Stromal cell of bone marrow (primary cell): ENCODE results near the gene CACNA2D1.
A peak's percentile ranks its signal among the peaks of the same experiment; 100 is the strongest.
"Not testable (repeated sequence)": the region's sequence is repeated elsewhere in the genome, so short reads cannot be mapped to it uniquely, and the experiment has no call there.

Source experiments
- DNase-seq: peaks from one replicate; pipeline ENCODE4 v3.0.0-alpha.2; 2012; ENCODE audit warnings: low read depth

CACNA2D1 gene

DNA sequence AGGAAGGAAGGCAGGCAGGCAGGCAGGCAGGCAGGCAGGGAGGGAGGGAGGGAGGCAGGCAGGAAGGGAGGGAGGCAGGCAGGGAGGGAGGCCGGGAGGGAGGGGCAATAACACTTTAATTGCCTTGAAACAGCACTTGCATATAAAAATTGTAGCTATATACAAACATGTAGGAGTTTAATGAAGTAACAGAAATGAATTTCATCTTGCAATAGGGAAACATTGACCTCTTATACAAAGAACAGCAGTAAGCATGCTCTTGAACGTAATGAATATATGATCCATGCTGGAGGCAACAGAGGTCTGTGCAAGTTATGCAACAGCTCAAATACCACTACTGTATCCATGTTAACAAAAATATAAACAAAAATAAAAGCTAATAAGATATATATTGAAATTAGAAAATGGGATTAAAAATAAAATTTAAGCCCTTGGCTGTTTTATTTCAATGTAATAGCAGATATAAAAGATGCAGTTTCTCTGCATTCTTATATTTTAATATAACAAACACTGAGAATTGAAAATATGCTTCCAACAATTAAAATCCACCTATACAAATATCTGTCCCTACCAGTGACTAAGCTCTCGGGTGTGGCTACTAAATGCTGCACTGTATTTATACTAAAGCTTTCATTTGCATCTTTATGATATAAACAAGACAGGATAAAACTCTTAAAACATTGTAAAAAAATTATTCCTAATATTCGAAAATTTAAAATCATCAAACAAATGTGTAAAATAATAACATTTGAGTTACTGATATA is 50.3 kb downstream of the CACNA2D1 start:
- DNase-seq, result no peak

DNA sequence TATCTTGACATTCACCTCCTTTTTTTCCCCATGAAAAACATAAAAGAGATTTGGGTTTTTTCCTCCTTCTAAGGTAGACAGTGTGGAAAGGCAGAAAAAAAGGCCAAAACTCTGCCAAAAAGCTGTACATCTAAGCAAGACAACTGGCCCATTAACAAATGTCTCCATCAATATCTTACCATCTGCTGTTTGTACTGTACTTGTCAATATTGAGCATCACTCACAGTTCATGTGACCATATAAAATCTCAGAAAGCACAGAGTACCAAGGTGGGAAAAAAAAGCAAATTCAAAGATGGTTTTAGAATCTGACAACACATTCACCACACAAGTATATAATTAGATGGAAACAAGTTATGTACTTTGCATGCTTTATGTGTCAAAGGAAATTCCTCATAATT is 52.6 kb downstream of the CACNA2D1 start:
- DNase-seq, result no peak

DNA sequence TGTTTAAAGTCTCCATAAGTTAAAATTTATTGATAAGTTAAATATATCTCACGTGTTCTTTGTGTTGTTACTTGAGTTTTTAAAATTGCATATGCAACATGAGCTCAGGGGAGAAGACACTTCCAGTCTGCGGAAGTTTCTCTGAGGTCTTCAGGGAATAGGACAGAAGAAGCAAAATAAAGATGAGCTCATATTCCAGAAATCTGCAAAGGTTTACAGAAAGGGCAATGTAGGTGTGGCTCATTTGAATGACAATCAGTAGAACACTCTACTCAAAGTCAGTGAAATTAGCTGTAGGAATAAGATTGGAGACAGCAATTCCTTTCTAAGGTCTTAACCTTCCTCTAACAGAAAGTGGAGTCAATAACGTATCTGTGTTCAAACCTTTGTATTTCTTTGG is 53.7 kb downstream of the CACNA2D1 start:
- DNase-seq, result no peak

DNA sequence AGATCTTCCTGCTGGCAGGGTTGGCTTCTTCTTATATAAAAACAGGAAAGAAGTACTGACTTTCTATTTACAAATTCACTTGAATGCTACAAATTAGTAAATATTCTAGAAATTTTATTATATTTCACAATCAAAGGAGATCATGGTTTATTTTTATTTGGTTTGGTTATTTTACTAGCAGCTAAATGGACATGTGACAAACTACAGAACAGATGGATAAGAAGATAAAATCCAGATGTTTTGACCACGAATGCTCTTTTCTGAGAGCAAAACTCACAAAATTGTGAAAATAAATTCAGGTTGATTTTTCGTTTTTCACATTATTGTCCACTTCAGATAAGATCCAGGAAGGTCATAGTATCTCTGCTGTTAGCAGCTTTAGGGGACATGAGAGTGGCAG is 55.4 kb downstream of the CACNA2D1 start:
- DNase-seq, result no peak

DNA sequence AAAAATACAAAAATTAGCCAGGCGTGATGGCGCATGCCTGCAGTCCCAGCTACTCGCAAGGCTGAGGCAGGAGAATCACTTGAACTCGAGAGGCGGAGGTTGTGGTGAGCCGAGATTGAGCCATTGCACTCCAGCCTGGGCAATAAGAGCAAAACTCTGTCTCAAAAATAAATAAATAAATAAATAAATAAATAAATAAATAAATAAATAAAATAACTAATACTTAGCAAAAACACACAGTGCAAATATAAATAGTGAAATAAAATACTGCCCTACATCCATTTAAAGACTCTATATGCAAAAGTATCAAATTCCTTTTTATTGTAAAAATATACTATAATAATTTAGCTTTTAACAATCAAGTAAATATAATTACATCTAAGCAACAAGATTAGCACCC is 57.0 kb downstream of the CACNA2D1 start:
- not testable (repeated sequence) for DNase-seq

DNA sequence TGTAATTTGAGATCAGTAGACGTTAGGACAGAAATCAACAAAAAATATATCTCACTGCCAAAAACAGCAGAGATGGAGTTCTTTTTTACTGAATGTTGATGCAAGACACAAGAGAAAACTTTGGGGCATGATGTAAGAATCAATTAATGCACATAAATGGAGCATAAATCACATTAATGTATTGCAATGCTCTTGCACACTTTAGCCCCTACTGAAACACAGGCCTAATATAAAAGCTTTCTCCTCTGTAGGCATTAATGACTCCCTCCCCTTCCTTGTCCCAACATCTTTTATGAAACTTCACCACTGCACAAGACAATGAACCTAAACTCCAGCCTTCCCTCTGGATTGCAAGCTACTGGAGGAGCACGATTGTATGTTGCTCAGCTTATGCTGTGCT is 58.8 kb downstream of the CACNA2D1 start:
- DNase-seq, result no peak

DNA sequence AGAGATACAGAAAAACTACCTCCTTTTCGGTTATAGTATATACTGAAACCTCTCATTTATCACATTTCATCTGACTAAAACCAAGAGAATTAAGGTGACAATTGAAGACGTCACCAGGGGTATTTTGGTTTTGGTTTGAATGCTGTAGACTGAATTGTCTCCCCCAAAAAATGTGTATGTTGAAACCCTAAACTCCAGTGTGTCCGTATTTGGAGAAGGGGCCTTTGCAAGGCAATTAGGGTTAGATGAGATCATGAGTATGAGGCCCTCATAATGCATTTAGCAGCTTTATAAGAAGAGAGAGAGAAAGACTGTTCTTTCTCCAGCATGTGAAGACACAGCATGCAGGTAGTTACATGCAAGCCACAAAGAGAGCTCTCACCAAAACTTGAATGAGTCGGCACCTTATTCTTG is 59.5 kb downstream of the CACNA2D1 start:
- no peak for DNase-seq

DNA sequence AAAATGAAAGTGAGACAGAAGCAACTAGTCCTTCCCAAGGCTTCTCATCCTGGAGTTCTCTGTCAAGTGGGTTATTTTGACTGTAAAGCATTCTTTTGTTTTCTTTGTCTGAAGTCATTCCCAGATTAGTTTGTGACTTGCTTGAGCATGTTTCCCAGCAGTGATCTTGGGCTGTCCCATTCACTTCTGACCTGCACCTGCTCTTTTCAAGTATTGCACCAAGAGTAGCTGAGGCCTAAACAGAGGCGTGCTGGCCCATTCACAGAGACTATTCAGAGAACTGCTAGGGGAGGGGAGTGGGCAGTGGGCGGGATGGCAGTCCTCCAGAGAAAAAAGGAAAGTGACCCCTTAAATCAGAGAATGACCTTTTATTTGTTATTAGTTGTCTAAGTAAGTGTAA is 61.3 kb downstream of the CACNA2D1 start:
- no peak for DNase-seq

DNA sequence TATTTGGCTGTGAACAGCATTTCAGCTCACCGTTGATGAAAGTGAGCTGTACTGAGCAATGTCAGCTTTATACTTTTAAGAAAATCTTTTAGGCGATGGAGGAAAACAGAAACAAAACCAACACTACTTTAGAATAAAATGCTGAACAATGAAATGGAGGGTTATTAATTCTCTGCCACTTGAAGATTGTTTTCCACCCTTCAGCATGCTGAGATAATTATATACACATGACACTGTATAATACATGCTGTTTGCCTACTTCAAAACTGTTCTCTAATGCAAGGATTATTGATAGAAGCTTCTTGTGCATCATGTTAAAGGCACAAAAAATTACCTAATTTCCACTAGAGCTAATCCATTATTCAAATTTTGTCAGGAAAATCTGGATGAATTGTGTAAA is 66.8 kb downstream of the CACNA2D1 start:
- no peak for DNase-seq

DNA sequence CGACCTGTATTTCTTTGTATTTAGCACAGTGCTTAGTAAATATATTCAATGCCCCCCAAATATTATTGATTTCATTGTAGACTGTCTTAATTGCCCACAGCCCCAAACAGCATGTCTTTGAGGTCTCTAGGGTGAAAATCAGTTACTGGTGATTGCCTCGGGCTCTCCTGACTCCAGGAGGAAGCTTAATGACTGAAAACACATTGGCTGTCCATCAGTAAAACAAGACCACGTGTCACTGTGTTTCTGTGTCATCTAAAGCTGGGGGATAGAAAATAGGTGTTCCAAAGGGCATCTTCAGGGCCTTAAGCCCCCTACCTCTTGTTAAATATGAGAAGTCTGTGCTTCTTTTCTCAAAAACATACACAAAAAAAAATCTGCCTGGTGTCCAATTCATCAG is 67.9 kb downstream of the CACNA2D1 start:
- no peak for DNase-seq

DNA sequence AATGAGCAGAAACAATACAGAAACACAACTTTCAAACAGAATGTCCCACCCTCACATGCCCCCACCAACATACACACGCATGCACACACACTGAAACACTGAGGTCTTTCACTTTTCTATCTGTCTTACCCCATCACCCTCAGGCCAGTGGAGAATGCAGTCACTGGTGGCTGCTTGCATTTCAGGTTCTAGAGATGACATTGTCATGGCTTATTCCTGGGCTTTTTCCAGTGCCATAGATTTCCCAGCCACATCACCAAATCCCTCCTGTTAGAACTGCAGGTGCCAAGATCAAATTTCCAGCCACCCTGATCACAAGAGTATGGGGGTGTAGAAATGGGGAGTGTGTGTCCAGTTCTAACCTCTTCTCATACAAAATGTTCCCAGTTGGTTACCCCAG is 68.4 kb downstream of the CACNA2D1 start:
- no peak for DNase-seq

DNA sequence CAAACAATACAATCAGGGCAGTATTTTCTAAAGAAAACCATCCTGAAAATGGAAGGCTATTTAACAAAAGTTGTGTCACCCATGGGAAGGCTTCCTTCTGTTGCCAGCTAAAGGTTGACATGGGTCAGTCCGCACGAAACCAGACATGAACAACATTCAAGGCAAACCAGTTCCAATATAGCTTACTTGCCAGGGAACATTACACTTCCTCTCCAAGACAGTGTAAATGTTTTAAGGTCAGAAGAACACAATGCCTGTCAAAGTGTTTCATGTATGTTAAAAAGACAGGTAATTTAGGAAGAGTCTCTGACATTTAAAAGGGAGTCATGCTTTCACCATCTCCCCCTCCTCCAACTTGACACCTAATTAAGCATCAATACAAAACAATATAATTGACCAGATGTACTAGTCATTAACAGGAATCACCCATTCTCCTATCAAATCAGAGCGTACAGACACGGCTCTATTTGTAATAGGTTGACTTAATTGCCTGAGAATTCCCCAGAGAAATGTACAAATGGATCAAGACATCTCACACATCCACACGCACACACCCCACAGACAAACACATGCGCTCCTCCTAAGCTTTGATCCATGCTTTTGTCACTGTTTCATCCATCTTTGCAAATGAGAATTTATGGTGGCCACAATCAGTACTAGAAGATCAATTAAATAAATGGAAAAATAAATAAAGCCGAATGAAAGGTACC is 69.5 kb downstream of the CACNA2D1 start:
- no peak for DNase-seq

DNA sequence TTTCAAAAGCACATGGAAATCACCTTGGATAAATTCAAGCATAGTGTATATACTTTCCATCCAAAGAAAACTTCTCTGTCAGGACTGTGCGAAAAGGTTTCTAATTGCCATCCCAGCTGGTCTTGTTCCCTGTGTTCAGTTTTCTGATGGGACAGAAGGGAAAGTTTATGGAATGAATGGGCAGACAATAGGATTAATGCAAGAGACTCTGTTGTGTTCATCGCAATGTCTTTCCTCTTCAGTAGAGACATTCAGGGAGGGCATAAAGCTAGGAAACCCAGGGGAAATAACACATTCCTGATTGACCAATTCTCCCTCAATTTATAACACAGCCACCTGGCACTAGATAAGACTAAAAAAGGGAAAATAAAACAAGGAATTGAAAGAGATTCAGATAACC is 78.9 kb downstream of the CACNA2D1 start:
- DNase-seq, result no peak

DNA sequence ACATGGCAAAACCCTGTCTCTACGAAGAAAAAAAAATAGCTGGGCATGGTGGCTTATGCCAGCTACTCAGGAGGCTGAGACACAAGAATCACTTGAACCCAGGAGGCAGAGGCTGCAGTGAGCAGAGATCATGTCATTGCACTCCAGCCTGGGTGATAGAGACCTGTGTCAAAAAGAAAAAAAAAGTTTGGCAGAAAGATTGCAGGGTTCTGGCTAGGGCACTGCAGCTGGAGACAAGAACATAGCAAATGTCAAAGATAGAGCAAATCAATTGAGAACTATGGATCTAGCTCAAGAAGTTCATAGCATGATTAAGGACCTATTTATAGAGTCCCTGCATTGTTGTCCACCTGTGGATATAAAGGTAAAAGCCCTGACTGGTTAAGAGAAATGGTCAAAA is 79.5 kb downstream of the CACNA2D1 start:
- DNase-seq, result no peak

DNA sequence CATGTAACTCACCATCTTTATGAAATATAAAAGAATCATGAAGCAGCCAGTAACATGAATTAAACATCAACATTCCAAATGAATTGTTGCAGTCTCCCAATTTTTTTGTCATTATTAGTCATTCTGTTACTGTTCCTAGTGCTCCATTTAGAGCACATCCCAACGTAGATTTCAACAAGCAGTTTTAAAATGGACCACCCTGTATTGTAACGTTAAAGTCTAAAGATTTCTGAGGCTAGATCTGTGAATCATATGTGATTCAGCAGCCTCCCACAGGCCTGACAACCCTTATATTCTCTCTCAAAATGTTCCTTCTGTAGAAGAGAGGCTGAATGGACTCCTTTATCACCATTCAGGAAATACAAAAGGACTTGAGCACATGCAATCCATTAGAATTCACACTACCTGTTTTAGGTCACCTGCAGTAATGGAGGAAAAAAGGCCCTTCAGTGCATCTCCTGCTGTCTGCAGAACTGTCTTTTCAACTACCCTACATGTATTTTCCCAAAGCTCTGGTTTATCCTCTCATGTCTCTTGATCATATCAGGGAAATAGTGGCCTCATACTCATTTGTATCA is 81.4 kb downstream of the CACNA2D1 start:
- peak; percentile 77 for DNase-seq

DNA sequence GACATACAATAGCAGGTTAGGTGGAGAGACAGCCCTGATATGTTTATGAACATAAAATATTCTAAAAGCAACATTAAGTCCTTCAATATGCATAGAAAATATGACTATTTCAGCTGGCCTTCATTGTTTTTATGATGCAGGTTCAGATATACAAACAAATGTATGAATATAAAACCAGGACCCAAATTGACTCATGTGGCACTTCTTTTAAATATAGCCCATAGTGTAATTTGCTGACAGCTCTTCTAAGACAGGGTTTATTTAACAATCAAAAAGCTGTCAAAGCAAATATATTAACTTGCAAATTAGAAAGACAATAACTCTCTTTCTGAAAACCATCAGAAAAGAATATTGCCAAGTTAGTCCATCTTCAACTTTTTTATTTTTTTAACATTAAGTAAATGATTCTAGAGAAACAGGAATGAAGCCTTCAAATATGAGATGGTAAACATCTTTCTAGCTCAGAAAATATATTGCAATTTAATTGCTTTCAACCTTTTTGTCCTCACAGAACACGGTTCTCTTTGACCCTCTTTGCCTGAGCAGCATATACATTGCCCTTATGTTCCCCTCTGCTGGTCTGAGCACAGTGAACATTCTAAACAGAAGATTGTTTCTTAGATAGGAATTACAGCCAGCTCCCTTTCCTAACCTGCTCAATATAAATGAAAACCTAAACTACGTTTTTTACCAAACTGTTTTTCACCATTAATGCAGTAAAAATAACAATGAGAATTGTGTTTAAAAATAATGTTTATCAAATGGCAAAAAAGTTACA is 82.8 kb downstream of the CACNA2D1 start:
- DNase-seq, result no peak

DNA sequence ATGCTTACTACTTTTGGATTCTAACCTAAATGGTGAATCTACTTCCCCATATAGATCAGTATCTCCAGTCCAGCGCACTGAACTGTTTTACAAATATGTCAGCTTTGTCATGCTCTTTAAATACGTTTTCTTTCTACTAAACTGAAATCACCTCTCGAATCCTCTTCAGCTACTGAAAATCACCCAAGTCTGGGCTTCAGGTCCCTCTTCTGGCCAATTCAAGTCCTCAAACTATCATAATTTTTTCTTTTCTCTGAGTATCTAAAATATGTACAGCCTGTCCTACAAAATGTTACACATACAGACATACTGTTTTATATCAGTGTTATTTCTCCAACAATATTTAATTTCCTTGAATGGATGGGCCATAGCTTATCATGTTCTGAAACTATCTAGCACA is 84.2 kb downstream of the CACNA2D1 start:
- no peak for DNase-seq

DNA sequence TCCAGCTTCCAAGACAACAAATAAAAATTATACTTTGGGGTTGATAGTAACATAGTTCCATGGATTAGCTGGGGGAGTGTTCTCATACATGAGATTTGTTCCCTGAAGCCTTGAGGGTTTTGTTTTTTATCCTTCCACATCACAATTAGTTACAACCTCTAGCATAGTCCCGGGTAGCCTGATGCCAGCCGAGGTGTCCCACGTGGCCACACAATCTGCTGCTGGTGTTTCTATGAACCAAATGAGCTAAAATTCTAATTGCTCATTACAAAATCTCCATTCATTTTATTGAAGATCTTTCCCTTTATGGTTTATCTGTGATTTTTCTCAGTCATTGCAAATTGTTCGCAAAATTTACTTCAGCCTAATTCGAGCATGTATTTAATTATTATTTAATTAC is 84.7 kb downstream of the CACNA2D1 start:
- no peak for DNase-seq

DNA sequence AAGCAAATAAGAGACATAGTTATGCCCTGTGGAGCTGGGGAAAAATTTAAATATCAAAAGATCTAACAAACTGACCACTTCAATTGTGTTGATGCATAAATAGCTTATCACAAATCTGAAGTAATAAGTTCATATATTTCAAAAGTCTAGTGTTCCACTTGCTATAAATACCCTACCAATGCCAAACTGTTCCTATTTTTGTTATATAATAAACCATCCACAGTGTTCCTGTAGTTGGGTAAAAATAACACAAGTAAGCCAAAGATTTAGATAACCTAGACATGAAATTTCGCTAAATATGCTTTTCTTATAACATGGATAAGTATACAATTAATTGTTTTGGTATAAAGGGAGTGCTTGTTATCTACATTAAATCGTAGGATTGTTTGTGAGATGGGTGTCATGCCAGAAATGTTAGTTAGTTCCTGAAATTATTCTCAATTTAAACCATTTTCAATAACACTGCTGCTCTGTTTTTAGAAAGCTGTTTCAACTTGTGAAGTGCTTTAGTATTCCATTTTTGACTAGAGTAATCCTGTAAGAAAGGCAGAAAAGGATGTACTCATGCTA is 85.5 kb downstream of the CACNA2D1 start:
- DNase-seq, result no peak

DNA sequence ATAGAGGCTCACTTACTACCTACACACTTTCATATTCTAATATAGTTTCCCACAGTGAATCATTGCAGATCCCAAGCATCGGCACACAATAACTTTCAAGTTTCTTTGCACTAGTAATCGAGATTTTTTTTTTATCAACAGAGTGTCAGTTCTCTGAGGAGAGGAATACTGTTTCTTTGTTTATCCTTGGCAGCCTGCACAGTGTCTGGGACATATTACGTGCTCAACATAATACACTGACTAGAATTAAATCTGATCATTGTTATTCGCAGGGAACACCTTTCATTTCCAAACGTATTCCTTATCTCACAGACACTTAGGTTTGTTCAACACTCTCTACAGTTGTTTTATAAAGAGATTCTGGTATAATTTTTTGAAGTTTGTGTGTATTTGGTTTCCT is 95.3 kb downstream of the CACNA2D1 start:
- no peak for DNase-seq

DNA sequence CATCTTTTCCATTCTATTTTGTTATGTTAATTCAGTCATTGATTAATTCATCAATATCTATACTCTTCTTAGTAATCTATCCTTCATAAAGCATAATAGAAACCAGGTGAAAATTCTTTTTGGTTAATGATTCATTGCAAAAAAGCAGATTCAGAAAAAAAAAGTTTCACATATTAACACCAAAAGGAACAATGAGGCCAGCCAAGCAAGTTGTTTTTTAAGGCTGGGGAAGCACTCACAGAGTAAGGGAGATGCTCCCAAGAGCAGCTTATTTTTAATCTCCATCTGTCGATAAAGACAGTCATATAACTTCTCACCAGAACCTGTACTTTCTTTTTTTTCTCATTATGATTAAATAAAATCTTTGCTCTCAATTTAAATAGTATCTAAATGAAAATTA is 95.8 kb downstream of the CACNA2D1 start:
- no peak for DNase-seq

DNA sequence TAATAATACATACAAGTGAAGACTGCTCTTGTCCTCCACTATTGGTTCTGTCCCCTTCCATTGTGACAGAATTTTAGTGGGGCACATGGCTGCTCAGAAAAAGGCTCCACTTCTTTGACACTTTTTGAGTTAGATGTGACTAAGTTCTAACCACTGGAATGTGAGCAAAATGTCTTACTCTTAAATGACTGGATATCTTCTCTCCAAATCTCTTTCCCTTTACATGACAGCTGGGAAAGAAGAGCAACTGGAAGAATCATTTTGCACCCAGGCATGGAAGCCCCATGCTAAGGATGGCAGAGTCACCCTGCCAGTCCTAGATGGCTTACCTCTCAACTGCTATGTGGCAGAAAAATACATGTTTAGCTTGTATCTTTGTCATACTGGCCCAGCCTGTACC is 97.7 kb downstream of the CACNA2D1 start:
- DNase-seq, result no peak
